HCT116 (cell line): ENCODE results near the gene NR2E3. TPM values are rescaled to one million over a fixed set of nuclear protein-coding genes. Genes with fewer than 3 reads are reported as not detected.
A peak's percentile ranks its signal among the peaks of the same experiment; 100 is the strongest.

Source experiments
- ATAC-seq: fragments of 200-7000 bp; cut with Tn5 transposase; 2 replicates; pipeline ENCODE4 v1.9.1; 2020; ENCODE audit warnings: mild to moderate bottlenecking, moderate library complexity
- BruUV-seq: library from RNA; stranded (reverse); fragments of 400-500 nt; replicated peaks from 2 replicates; lab custom pipeline; 2021; lab: Mats Ljungman, UMichigan
- CTCF ChIA-PET: fragments of 300-600 bp; sonication (Branson Sonifier 250); formaldehyde crosslinking; loops from one replicate; lab custom pipeline; 2021; ENCODE audit warnings: antibody characterized with exemption; lab: Charles Lee
- POLR2A ChIA-PET: fragments of 300-600, 350-600 bp; sonication (Branson Sonifier 250); formaldehyde crosslinking; loops from one replicate; lab custom pipeline; 2021; ENCODE audit warnings: antibody characterized with exemption; lab: Charles Lee
- RAD21 ChIA-PET, 2 experiments: fragments of 300-600 bp; sonication (Branson Sonifier 250); formaldehyde crosslinking; loops; one replicate each; lab custom pipeline; 2023; ENCODE audit warnings: low total read pairs in 2 of 2; ENCODE audit not compliant: uncharacterized antibody in 2 of 2, unreplicated experiment in 2 of 2, low non-redundant PET in 1 of 2; lab: Charles Lee
- DNase-seq: peaks from one replicate; pipeline ENCODE4 v3.0.0-alpha.2; 2010; ENCODE audit warnings: low read depth, low spot score
- H2AFZ ChIP-seq: fragments of 200-600 bp; shearing (Covaris generic), sonication (generic); 2 replicates; pipeline ENCODE4 v1.6.1; 2017; ENCODE audit warnings: low read depth, mixed run types, mixed read lengths, antibody characterized with exemption, low read length; ENCODE audit not compliant: poor library complexity, severe bottlenecking
- H3K27ac ChIP-seq: 2 replicates; pipeline ENCODE4 v1.5.1; 2012; ENCODE audit warnings: low read depth, low read length
- H3K27me3 ChIP-seq: fragments of 200-600 bp; sonication (generic); 2 replicates; pipeline ENCODE4 v1.6.1; 2016; ENCODE audit warnings: mixed run types, low read length, mixed read lengths; ENCODE audit not compliant: insufficient read depth
- H3K36me3 ChIP-seq, 2 experiments: fragments of 200-500 bp in 1 of 2; fragments of 200-600 bp in 1 of 2; sonication (Bioruptor generic) in 1 of 2; sonication (generic) in 1 of 2; 2 replicates each; pipeline versions ENCODE4 v1.5.1 to v1.6.1; 2014 to 2016; ENCODE audit warnings: low read length in 2 of 2, inconsistent platforms in 1 of 2, mixed read lengths in 1 of 2, mixed run types in 1 of 2; ENCODE audit not compliant: insufficient read depth in 2 of 2, control insufficient read depth in 1 of 2
- H3K4me1 ChIP-seq, 2 experiments: fragments of 200-600 bp in 1 of 2; sonication (generic) in 1 of 2; 2 replicates each; pipeline versions ENCODE4 v1.5.1 to v1.6.1; 2012 to 2017; ENCODE audit warnings: low read length in 2 of 2, inconsistent platforms in 1 of 2, mild to moderate bottlenecking in 1 of 2, mixed read lengths in 1 of 2, mixed run types in 1 of 2, moderate library complexity in 1 of 2; ENCODE audit not compliant: insufficient read depth in 2 of 2, control insufficient read depth in 1 of 2
- H3K4me2 ChIP-seq: fragments of 200-600 bp; sonication (generic); 2 replicates; pipeline ENCODE4 v1.6.1; 2017; ENCODE audit warnings: mixed run types, low read length, mixed read lengths
- H3K4me3 ChIP-seq, 2 experiments: fragments of 200-600 bp in 1 of 2; sonication (generic) in 1 of 2; replicated peaks in 1 of 2; 2 replicates each; pipeline ENCODE4 v1.5.1; 2011 to 2016; ENCODE audit warnings: low read length in 2 of 2, control low read depth in 1 of 2, low read depth in 1 of 2, mild to moderate bottlenecking in 1 of 2, mixed read lengths in 1 of 2, mixed run types in 1 of 2
- H3K79me2 ChIP-seq: fragments of 200-600 bp; sonication (generic); 2 replicates; pipeline ENCODE4 v1.6.1; 2017; ENCODE audit warnings: mild to moderate bottlenecking, mixed run types, low read length, moderate library complexity, mixed read lengths; ENCODE audit not compliant: insufficient read depth
- H3K9ac ChIP-seq: fragments of 200-600 bp; sonication (generic); 2 replicates; pipeline ENCODE4 v1.6.1; 2016; ENCODE audit warnings: low read length, mixed read lengths
- H3K9me2 ChIP-seq: fragments of 200-600 bp; sonication (generic), shearing (Covaris generic); 2 replicates; pipeline ENCODE4 v1.6.1; 2017; ENCODE audit warnings: mixed run types, mild to moderate bottlenecking, moderate library complexity; ENCODE audit not compliant: insufficient read depth
- H3K9me3 ChIP-seq, 2 experiments: fragments of 200-500 bp in 1 of 2; fragments of 200-600 bp in 1 of 2; sonication (Bioruptor generic) in 1 of 2; sonication (generic) in 1 of 2; 2 replicates each; pipeline ENCODE4 v1.6.1; 2014 to 2017; ENCODE audit warnings: low read length in 2 of 2, mixed read lengths in 2 of 2, inconsistent platforms in 1 of 2, low read depth in 1 of 2, mild to moderate bottlenecking in 1 of 2, mixed run types in 1 of 2, moderate library complexity in 1 of 2; ENCODE audit not compliant: control insufficient read depth in 1 of 2, insufficient read depth in 1 of 2
- H4K20me1 ChIP-seq: fragments of 200-600 bp; sonication (generic), shearing (Covaris generic); 2 replicates; pipeline ENCODE4 v1.6.1; 2017; ENCODE audit warnings: mixed run types, mild to moderate bottlenecking, moderate library complexity; ENCODE audit not compliant: insufficient read depth
- ATF3 ChIP-seq: IDR thresholded peaks from 2 replicates; pipeline ENCODE4 v1.6.1; 2012
- CBX3 ChIP-seq: IDR thresholded peaks from 2 replicates; pipeline ENCODE4 v1.6.1; 2012; ENCODE audit warnings: low read depth
- CEBPB ChIP-seq: IDR thresholded peaks from 2 replicates; pipeline ENCODE4 v1.6.1; 2012; ENCODE audit warnings: low read depth
- CTCF ChIP-seq, 3 experiments: fragments of 200-600 bp in 1 of 3; sonication (generic) in 1 of 3; IDR thresholded peaks in 2 of 3; conservative IDR thresholded peaks in 1 of 3; 2 replicates each; pipeline ENCODE4 v1.5.1; 2012 to 2017; ENCODE audit warnings: low read depth in 2 of 3, low read length in 2 of 3, antibody characterized with exemption in 1 of 3, borderline replicate concordance in 1 of 3, control low read depth in 1 of 3, mild to moderate bottlenecking in 1 of 3, mixed read lengths in 1 of 3, mixed run types in 1 of 3, moderate library complexity in 1 of 3; ENCODE audit not compliant: insufficient read depth in 1 of 3
- ELF1 ChIP-seq: IDR thresholded peaks from 2 replicates; pipeline ENCODE4 v1.6.1; 2012; ENCODE audit warnings: low read depth, borderline replicate concordance
- EZH2phosphoT487 ChIP-seq: fragments of 200-600 bp; IDR thresholded peaks from 2 replicates; pipeline ENCODE4 v1.6.1; 2018; ENCODE audit warnings: antibody characterized with exemption, borderline replicate concordance
- FOSL1 ChIP-seq: IDR thresholded peaks from 2 replicates; pipeline ENCODE4 v1.6.1; 2012; ENCODE audit warnings: low read depth
- JUND ChIP-seq: IDR thresholded peaks from 2 replicates; pipeline ENCODE4 v1.6.1; 2012
- MAX ChIP-seq: IDR thresholded peaks from 2 replicates; pipeline ENCODE4 v1.6.1; 2012
- POLR2A ChIP-seq: IDR thresholded peaks from 2 replicates; pipeline ENCODE4 v1.7.0; 2011; ENCODE audit warnings: borderline replicate concordance; ENCODE audit not compliant: insufficient read depth, insufficient read length; ENCODE audit errors: extremely low read depth
- SIN3A ChIP-seq: IDR thresholded peaks from 2 replicates; pipeline ENCODE4 v1.6.1; 2012; ENCODE audit warnings: low read depth
- SP1 ChIP-seq: IDR thresholded peaks from 2 replicates; pipeline ENCODE4 v1.6.1; 2012; ENCODE audit warnings: low read depth
- SRF ChIP-seq: IDR thresholded peaks from 2 replicates; pipeline ENCODE4 v1.6.1; 2012; ENCODE audit warnings: low read depth
- TCF7L2 ChIP-seq: IDR thresholded peaks from 2 replicates; pipeline ENCODE4 v1.7.0; 2011; ENCODE audit warnings: borderline replicate concordance, inconsistent platforms; ENCODE audit not compliant: insufficient read depth, insufficient read length; ENCODE audit errors: extremely low read depth
- ZBTB33 ChIP-seq: IDR thresholded peaks from 2 replicates; pipeline ENCODE4 v1.6.1; 2011; ENCODE audit warnings: mild to moderate bottlenecking, low read length, moderate library complexity; ENCODE audit not compliant: insufficient replicate concordance; ENCODE audit errors: extremely low read depth
- ZFX ChIP-seq: fragments of 450-650 bp; IDR thresholded peaks from 2 replicates; pipeline ENCODE4 v1.6.1; 2017
- ZNF274 ChIP-seq: fragments of 200-500 bp; sonication (Bioruptor generic); IDR thresholded peaks from 2 replicates; pipeline ENCODE4 v1.6.1; 2014; ENCODE audit warnings: mild to moderate bottlenecking, low read depth, low read length, inconsistent platforms
- intact Hi-C: fragments of 100-400 bp; cut with micrococcal nuclease; formaldehyde crosslinking; loops from 2 replicates; pipeline ENCODE4 v1.10.0; 2022
- total RNA-seq: library from RNA; stranded (reverse); gene quantifications from one replicate; pipeline ENCODE4 v1.2.1, GENCODE V29; 2021; ENCODE audit not compliant: unreplicated experiment

Gene NR2E3
- total RNA-seq, 1 experiment from 2014 or later, result 0.59 TPM

GRCh38 chr15:71760852-71761251, 49.5 kb upstream of the NR2E3 start:
- Histone ChIP-seq H3K9me2 (no peaks in the 10 kb centered on the region), H2AFZ (no peak overlapping the region), H3K27me3 (no peaks in the 10 kb centered on the region), H3K4me3 (no peak overlapping the region), H4K20me1 (no peaks in the 10 kb centered on the region), H3K4me2 (peak overlapping the region; percentile 48; the same call in 1 of the 2 replicates), H3K4me1 (peaks cover 12 to 17% of the 10 kb centered on the region in 2 experiments), H3K9me3 (peaks cover 0 to 13% of the 10 kb centered on the region in 2 experiments; a peak in 1 of 4 replicates), H3K9ac (no peak overlapping the region), H3K79me2 (no peaks in the 10 kb centered on the region), H3K27ac (no peak overlapping the region; the same call in 1 of the 2 replicates), H3K36me3 (peaks cover 0 to 8% of the 10 kb centered on the region in 2 experiments; a peak in 1 of 4 replicates)
- intact Hi-C loops, result no loop called here
- RAD21 ChIA-PET, result no interaction called here
- no TSS peak for BruUV-seq
- CTCF ChIA-PET, result interaction anchor here (1.6 kb wide), 1 partner anchor 8 kb away, joined by 9 read pairs; no protein-coding TSS in a partner anchor
- POLR2A ChIA-PET, result interaction anchor here (1.5 kb wide), 1 partner anchor 8 kb away, joined by 4 read pairs; no protein-coding TSS in a partner anchor
- TF ChIP-seq POLR2A (no peak), EZH2phosphoT487 (no peak), ZNF274 (no peak)
- ATAC-seq (no peak), DNase-seq (no peak)

GRCh38 chr15:71761649-71762048, 48.7 kb upstream of the NR2E3 start:
- BruUV-seq, result no TSS peak
- peak; percentile 76 for DNase-seq
- H3K4me2 ChIP-seq, result peak overlapping the region; percentile 48
- TF ChIP-seq SIN3A (peak; percentile 61; the same call in 1 of the 2 replicates), FOSL1 (peak; percentile 90), MAX (peak; percentile 64), CEBPB (0 out of 2 replicates have a peak, but pooled peaks have one; percentile 43), JUND (peak; percentile 92), ZBTB33 (no peak), CTCF (IDR thresholded peaks at IDR 0.05 in 2 of 3, conservative IDR thresholded peaks at IDR 0.05 in 1 of 3; ENCODE audit: borderline replicate concordance in 1 of 3, insufficient read depth in 1 of 3, low read depth in 2 of 3, low read length in 2 of 3) (no peak), ATF3 (peak; percentile 82; the same call in 1 of the 2 replicates), SRF (0 out of 2 replicates have a peak, but pooled peaks have one; percentile 50), SP1 (peak; percentile 74), ZFX (no peak), ELF1 (peak; percentile 48), CBX3 (peak; percentile 94), TCF7L2 (no peak)

More at GRCh38 chr15:71761649-71762048, 48.7 kb upstream of the NR2E3 start:
- H3K9me2 ChIP-seq, result no peaks in the 10 kb centered on the region
- peak overlapping the region; percentile 25; the same call in 1 of the 2 replicates for H3K27ac ChIP-seq
- ChIA-PET RAD21 (no interaction called here), CTCF (interaction anchor here (1.6 kb wide), 1 partner anchor 9 kb away, joined by 9 read pairs; no protein-coding TSS in a partner anchor), POLR2A (interaction anchor here (1.5 kb wide), 1 partner anchor 9 kb away, joined by 4 read pairs; no protein-coding TSS in a partner anchor)
- no peaks in the 10 kb centered on the region for H4K20me1 ChIP-seq
- H3K27me3 ChIP-seq, result no peaks in the 10 kb centered on the region
- peaks cover 0 to 8% of the 10 kb centered on the region in 2 experiments; a peak in 1 of 4 replicates for H3K36me3 ChIP-seq
- peak overlapping the region in 1 of 2 experiments; percentile 15; a peak in 1 of 4 replicates for H3K4me3 ChIP-seq
- intact Hi-C loops, result no loop called here
- peaks cover 12 to 17% of the 10 kb centered on the region in 2 experiments for H3K4me1 ChIP-seq
- H3K9me3 ChIP-seq, result peaks cover 0 to 13% of the 10 kb centered on the region in 2 experiments; a peak in 1 of 4 replicates
- peak; percentile 89 for ATAC-seq
- H2AFZ ChIP-seq, result peak overlapping the region; percentile 56
- no peak overlapping the region for H3K9ac ChIP-seq
- no peaks in the 10 kb centered on the region for H3K79me2 ChIP-seq
